NB4 (cell line): ENCODE results near the gene BIRC3.
A peak's percentile ranks its signal among the peaks of the same experiment; 100 is the strongest.

ENCODE experiments used
- CTCF ChIP-seq: IDR thresholded peaks from one replicate; pipeline ENCODE4 v1.5.1; 2012; ENCODE audit warnings: low read depth, low read length
- MAX ChIP-seq: IDR thresholded peaks from 2 replicates; pipeline ENCODE4 v1.6.1; 2011; ENCODE audit warnings: low read depth, low read length
- MYC ChIP-seq: IDR thresholded peaks from 2 replicates; pipeline ENCODE4 v1.6.1; 2011; ENCODE audit warnings: low read depth, low read length
- POLR2A ChIP-seq: IDR thresholded peaks from 2 replicates; pipeline ENCODE4 v1.6.1; 2011; ENCODE audit warnings: mild to moderate bottlenecking; ENCODE audit not compliant: insufficient read length; ENCODE audit errors: extremely low read depth

- TF ChIP-seq CTCF: peak; percentile 54
- TF ChIP-seq POLR2A: no peak
- TF ChIP-seq MAX: no peak
- no peak for TF ChIP-seq MYC
Observed at GRCh38 chr11:102293873-102294601, 23.2 kb upstream of the BIRC3 start.
